ENCODE results near the gene ANTXR1. TPM values are rescaled to one million over a fixed set of nuclear protein-coding genes. Genes with fewer than 3 reads are reported as not detected.

ANTXR1 gene
- total and polyA plus RNA-seq, 9 of the 15 experiments (the other 6 are each of a cell fraction or from before 2014, with no cell fraction given), result 0.07 to 1.00 (median 0.54) TPM

- TF ChIP-seq PATZ1 (CRISPR knock-in tag; IDR thresholded peaks at IDR 0.05; ENCODE audit: borderline replicate concordance) (no peak), ZNF280B (CRISPR knock-in tag; IDR thresholded peaks at IDR 0.05) (no peak), PML (IDR thresholded peaks at IDR 0.05; ENCODE audit: low read length) (peak; percentile 64), TEAD1 (CRISPR knock-in tag; IDR thresholded peaks at IDR 0.05) (no peak), HINFP (tag; conservative IDR thresholded peaks at IDR 0.05; ENCODE audit: low read depth) (no peak), HMG20B (CRISPR knock-in tag; IDR thresholded peaks at IDR 0.05) (no peak), TEAD2 (tag; IDR thresholded peaks at IDR 0.05) (no peak), NCOR1 (IDR thresholded peaks at IDR 0.05) (peak; percentile 87), ZNF280A (IDR thresholded peaks at IDR 0.05; ENCODE audit: low read depth, partially characterized antibody) (no peak), ZNF140 (CRISPR knock-in tag; IDR thresholded peaks at IDR 0.05) (no peak), ZNF253 (CRISPR knock-in tag; conservative IDR thresholded peaks at IDR 0.05) (no peak), CHD2 (IDR thresholded peaks at IDR 0.05; ENCODE audit: low read depth, low read length) (no peak), ZNF444 (CRISPR knock-in tag; IDR thresholded peaks at IDR 0.05) (no peak), JUND (IDR thresholded peaks at IDR 0.05; ENCODE audit: borderline replicate concordance, low read depth, low read length) (peak; percentile 91), JUND (tag; IDR thresholded peaks at IDR 0.05; ENCODE audit: borderline replicate concordance, low read depth, low read length) (peak; percentile 84; the same call in 2 of the 3 replicates), POLR2A (conservative IDR thresholded peaks at IDR 0.05) (no peak), ZNF324 (CRISPR knock-in tag; IDR thresholded peaks at IDR 0.05) (no peak), ZNF695 (CRISPR knock-in tag; IDR thresholded peaks at IDR 0.05) (no peak)
- TF ChIP-seq, protein P1, sequence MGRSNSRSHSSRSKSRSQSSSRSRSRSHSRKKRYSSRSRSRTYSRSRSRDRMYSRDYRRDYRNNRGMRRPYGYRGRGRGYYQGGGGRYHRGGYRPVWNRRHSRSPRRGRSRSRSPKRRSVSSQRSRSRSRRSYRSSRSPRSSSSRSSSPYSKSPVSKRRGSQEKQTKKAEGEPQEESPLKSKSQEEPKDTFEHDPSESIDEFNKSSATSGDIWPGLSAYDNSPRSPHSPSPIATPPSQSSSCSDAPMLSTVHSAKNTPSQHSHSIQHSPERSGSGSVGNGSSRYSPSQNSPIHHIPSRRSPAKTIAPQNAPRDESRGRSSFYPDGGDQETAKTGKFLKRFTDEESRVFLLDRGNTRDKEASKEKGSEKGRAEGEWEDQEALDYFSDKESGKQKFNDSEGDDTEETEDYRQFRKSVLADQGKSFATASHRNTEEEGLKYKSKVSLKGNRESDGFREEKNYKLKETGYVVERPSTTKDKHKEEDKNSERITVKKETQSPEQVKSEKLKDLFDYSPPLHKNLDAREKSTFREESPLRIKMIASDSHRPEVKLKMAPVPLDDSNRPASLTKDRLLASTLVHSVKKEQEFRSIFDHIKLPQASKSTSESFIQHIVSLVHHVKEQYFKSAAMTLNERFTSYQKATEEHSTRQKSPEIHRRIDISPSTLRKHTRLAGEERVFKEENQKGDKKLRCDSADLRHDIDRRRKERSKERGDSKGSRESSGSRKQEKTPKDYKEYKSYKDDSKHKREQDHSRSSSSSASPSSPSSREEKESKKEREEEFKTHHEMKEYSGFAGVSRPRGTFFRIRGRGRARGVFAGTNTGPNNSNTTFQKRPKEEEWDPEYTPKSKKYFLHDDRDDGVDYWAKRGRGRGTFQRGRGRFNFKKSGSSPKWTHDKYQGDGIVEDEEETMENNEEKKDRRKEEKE (IDR thresholded peaks at IDR 0.05; ENCODE audit: borderline replicate concordance in 1 of 2, control insufficient read depth in 1 of 2, low read depth in 2 of 2, low read length in 1 of 2), result no peak
Observed at GRCh38 chr2:69181806-69182427, 168.9 kb downstream of the ANTXR1 start (continued).
